Astrocyte (in vitro differentiated cells and primary cell): Measurements from ENCODE around the gene MMP28. TPM values are rescaled to one million over a fixed set of nuclear protein-coding genes. Genes with fewer than 3 reads are reported as not detected.

Experiments
- DNase-seq: peaks from one replicate; pipeline ENCODE4 v3.0.0-alpha.2; 2010; ENCODE audit warnings: low read depth
- FAIRE-seq: peaks from 2 replicates; lab custom pipeline; 2011; peaks lifted over from hg19 to GRCh38; lab: Jason Lieb, UNC
- H2AFZ ChIP-seq: 2 replicates; pipeline ENCODE4 v1.6.0; 2012; ENCODE audit warnings: low read depth, low read length, inconsistent platforms
- H3K27ac ChIP-seq: 2 replicates; pipeline ENCODE4 v1.5.1; 2011; ENCODE audit warnings: low read depth, low read length, inconsistent platforms
- H3K27me3 ChIP-seq: 2 replicates; pipeline ENCODE4 v1.6.0; 2011; ENCODE audit warnings: low read length, inconsistent platforms; ENCODE audit not compliant: insufficient read depth
- H3K36me3 ChIP-seq: 2 replicates; pipeline ENCODE4 v1.5.1; 2011; ENCODE audit warnings: low read length, inconsistent platforms; ENCODE audit not compliant: insufficient read depth
- H3K4me1 ChIP-seq: 2 replicates; pipeline ENCODE4 v1.5.1; 2011; ENCODE audit warnings: low read length, inconsistent platforms; ENCODE audit not compliant: insufficient read depth
- H3K4me2 ChIP-seq: 2 replicates; pipeline ENCODE4 v1.6.0; 2012; ENCODE audit warnings: low read length, inconsistent platforms
- H3K4me3 ChIP-seq: 2 replicates; pipeline ENCODE4 v1.5.1; 2011; ENCODE audit warnings: low read depth, mild to moderate bottlenecking, low read length, inconsistent platforms; ENCODE audit not compliant: insufficient read depth
- H3K79me2 ChIP-seq: 2 replicates; pipeline ENCODE4 v1.6.0; 2012; ENCODE audit warnings: mild to moderate bottlenecking, low read length, inconsistent platforms; ENCODE audit not compliant: insufficient read depth
- H3K9ac ChIP-seq: 2 replicates; pipeline ENCODE4 v1.6.0; 2012; ENCODE audit warnings: mild to moderate bottlenecking, low read length, inconsistent platforms
- H3K9me3 ChIP-seq: 2 replicates; pipeline ENCODE4 v1.5.1; 2012; ENCODE audit warnings: low read depth, mild to moderate bottlenecking, low read length, inconsistent platforms; ENCODE audit not compliant: insufficient read depth
- H4K20me1 ChIP-seq: 2 replicates; pipeline ENCODE4 v1.6.0; 2012; ENCODE audit warnings: low read length, inconsistent platforms; ENCODE audit not compliant: insufficient read depth
- H3K27ac Mint-ChIP-seq: one replicate; pipeline ENCODE4 v1.8.0; 2021; ENCODE audit warnings: mild to moderate bottlenecking, mixed read lengths; ENCODE audit not compliant: unreplicated experiment
- H3K27me3 Mint-ChIP-seq: one replicate; pipeline ENCODE4 v1.8.0; 2021; ENCODE audit warnings: low read depth, mixed read lengths; ENCODE audit not compliant: unreplicated experiment
- H3K36me3 Mint-ChIP-seq: one replicate; pipeline ENCODE4 v1.8.0; 2021; ENCODE audit warnings: low read depth, mixed read lengths; ENCODE audit not compliant: unreplicated experiment
- H3K4me1 Mint-ChIP-seq: one replicate; pipeline ENCODE4 v1.8.0; 2021; ENCODE audit warnings: low read depth, mixed read lengths; ENCODE audit not compliant: unreplicated experiment
- H3K4me3 Mint-ChIP-seq: one replicate; pipeline ENCODE4 v1.8.0; 2021; ENCODE audit warnings: mild to moderate bottlenecking, moderate library complexity, mixed read lengths; ENCODE audit not compliant: unreplicated experiment
- H3K9me3 Mint-ChIP-seq: one replicate; pipeline ENCODE4 v1.8.0; 2021; ENCODE audit warnings: mild to moderate bottlenecking, mixed read lengths; ENCODE audit not compliant: unreplicated experiment
- EZH2 ChIP-seq: IDR thresholded peaks from 2 replicates; pipeline ENCODE4 v1.6.1; 2012; ENCODE audit warnings: mild to moderate bottlenecking, low read length, inconsistent platforms; ENCODE audit not compliant: insufficient read depth
- total RNA-seq: library from RNA; stranded (reverse); gene quantifications from 2 replicates; pipeline ENCODE4 v1.2.1, GENCODE V29; 2021
- TF ChIP-seq, protein P1 (sequence below): IDR thresholded peaks from 2 replicates; pipeline ENCODE4 v1.5.1; 2011; ENCODE audit warnings: low read depth, mild to moderate bottlenecking, inconsistent platforms, low read length, moderate library complexity; ENCODE audit not compliant: insufficient read depth

The MMP28 gene
- total RNA-seq, 1 donor from 2014 or later = 1.2 TPM

DNA sequence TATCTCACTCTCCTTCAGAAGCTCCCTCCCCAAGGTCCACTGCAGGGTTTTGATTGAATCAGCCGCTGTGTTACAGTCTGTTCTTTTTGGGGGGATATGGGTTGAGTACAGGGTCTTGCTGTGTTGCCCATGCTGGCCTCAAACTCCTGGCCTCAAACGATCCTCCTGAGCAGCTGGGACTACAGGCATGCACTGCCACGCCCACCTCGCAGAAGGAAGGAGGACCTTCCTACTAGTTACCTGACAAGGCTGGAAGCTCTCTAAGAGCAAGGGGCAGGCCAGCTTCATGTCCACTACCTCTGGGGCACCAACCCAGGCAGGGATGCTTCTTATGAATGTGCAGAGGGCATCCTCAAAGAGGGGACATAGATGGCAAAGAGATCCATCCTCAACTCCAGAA, 1.9 kb upstream of the MMP28 start:
- Histone ChIP-seq H4K20me1 (no peaks in the 10 kb centered on the region), H3K27ac (no peak overlapping the region), H3K27me3 (peaks cover 34% of the 10 kb centered on the region), H3K4me3 (no peak overlapping the region), H3K9me3 (no peaks in the 10 kb centered on the region), H3K36me3 (no peaks in the 10 kb centered on the region), H3K9ac (no peak overlapping the region), H2AFZ (no peak overlapping the region), H3K79me2 (no peaks in the 10 kb centered on the region), H3K4me1 (peaks cover 13% of the 10 kb centered on the region), H3K4me2 (no peak overlapping the region)
- Mint-ChIP-seq H3K36me3 (no peaks in the 10 kb centered on the region), H3K4me1 (peaks cover 5% of the 10 kb centered on the region), H3K4me3 (no peak overlapping the region), H3K27ac (no peak overlapping the region), H3K27me3 (peaks cover 70% of the 10 kb centered on the region), H3K9me3 (no peaks in the 10 kb centered on the region)
- FAIRE-seq (no peak), DNase-seq (no peak)
- TF ChIP-seq EZH2 = no peak
- TF ChIP-seq, protein P1, sequence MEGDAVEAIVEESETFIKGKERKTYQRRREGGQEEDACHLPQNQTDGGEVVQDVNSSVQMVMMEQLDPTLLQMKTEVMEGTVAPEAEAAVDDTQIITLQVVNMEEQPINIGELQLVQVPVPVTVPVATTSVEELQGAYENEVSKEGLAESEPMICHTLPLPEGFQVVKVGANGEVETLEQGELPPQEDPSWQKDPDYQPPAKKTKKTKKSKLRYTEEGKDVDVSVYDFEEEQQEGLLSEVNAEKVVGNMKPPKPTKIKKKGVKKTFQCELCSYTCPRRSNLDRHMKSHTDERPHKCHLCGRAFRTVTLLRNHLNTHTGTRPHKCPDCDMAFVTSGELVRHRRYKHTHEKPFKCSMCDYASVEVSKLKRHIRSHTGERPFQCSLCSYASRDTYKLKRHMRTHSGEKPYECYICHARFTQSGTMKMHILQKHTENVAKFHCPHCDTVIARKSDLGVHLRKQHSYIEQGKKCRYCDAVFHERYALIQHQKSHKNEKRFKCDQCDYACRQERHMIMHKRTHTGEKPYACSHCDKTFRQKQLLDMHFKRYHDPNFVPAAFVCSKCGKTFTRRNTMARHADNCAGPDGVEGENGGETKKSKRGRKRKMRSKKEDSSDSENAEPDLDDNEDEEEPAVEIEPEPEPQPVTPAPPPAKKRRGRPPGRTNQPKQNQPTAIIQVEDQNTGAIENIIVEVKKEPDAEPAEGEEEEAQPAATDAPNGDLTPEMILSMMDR = no peak

GRCh38 chr17:35796942-35797341, 1.5 kb upstream of the MMP28 start:
- Histone ChIP-seq H3K27ac (no peak overlapping the region), H3K4me1 (peaks cover 13% of the 10 kb centered on the region), H4K20me1 (no peaks in the 10 kb centered on the region), H3K4me2 (no peak overlapping the region), H3K36me3 (no peaks in the 10 kb centered on the region), H3K79me2 (no peaks in the 10 kb centered on the region), H3K9ac (no peak overlapping the region), H3K27me3 (peaks cover 34% of the 10 kb centered on the region), H3K9me3 (no peaks in the 10 kb centered on the region), H3K4me3 (no peak overlapping the region), H2AFZ (no peak overlapping the region)
- Mint-ChIP-seq H3K9me3 (no peaks in the 10 kb centered on the region), H3K4me3 (no peak overlapping the region), H3K27ac (no peak overlapping the region), H3K36me3 (no peaks in the 10 kb centered on the region), H3K4me1 (peaks cover 5% of the 10 kb centered on the region), H3K27me3 (peaks cover 75% of the 10 kb centered on the region)
- no peak for FAIRE-seq
- TF ChIP-seq EZH2 = no peak
- TF ChIP-seq, protein P1 = no peak
- no peak for DNase-seq

- peaks cover 6% of the 10 kb centered on the region for H3K4me1 Mint-ChIP-seq
- Histone ChIP-seq H2AFZ (peak overlapping the region; percentile 81), H3K27ac (no peak overlapping the region), H3K9ac (no peak overlapping the region), H3K4me3 (peak overlapping the region; percentile 53), H3K36me3 (no peaks in the 10 kb centered on the region), H3K4me1 (peaks cover 7% of the 10 kb centered on the region), H3K27me3 (peaks cover 34% of the 10 kb centered on the region), H4K20me1 (no peaks in the 10 kb centered on the region), H3K79me2 (no peaks in the 10 kb centered on the region), H3K9me3 (no peaks in the 10 kb centered on the region), H3K4me2 (peak overlapping the region; percentile 92)
- DNase-seq (no peak), FAIRE-seq (no peak)
- no peak for TF ChIP-seq EZH2
- H3K27ac Mint-ChIP-seq = no peak overlapping the region
- peaks cover 75% of the 10 kb centered on the region for H3K27me3 Mint-ChIP-seq
- H3K9me3 Mint-ChIP-seq = no peaks in the 10 kb centered on the region
- peak overlapping the region; percentile 75 for H3K4me3 Mint-ChIP-seq
- no peaks in the 10 kb centered on the region for H3K36me3 Mint-ChIP-seq
Observed at GRCh38 chr17:35795871-35796265, 427 bp upstream of the MMP28 start.
